Right atrium auricular region (tissue), 2 donors: Measurements from ENCODE around the gene SIGLEC1. TPM values are rescaled to one million over a fixed set of nuclear protein-coding genes. Genes with fewer than 3 reads are reported as not detected.

Experiments
- DNase-seq: peaks from one replicate; pipeline ENCODE4 v3.0.0-alpha.2; 2019; ENCODE audit warnings: low spot score
- H3K27ac ChIP-seq, 2 donors: fragments of 200-600 bp; sonication (generic); 1 replicate in 1 of 2; 2 replicates in 1 of 2; pipeline ENCODE4 v1.5.1; 2016 to 2019
- H3K27me3 ChIP-seq, 2 donors: fragments of 200-600 bp; sonication (generic); one replicate each; pipeline versions ENCODE4 v1.5.1 to v1.6.0; 2017 to 2019
- H3K36me3 ChIP-seq: fragments of 200-600 bp; sonication (generic); one replicate; pipeline ENCODE4 v1.5.1; 2016
- H3K4me1 ChIP-seq, 2 donors: fragments of 200-600 bp; sonication (generic); one replicate each; pipeline versions ENCODE4 v1.5.1 to v1.6.0; 2017 to 2019
- H3K4me3 ChIP-seq, 2 donors: fragments of 200-600 bp; sonication (generic); 1 replicate in 1 of 2; 2 replicates in 1 of 2; pipeline ENCODE4 v1.5.1; 2017 to 2019; ENCODE audit warnings: mild to moderate bottlenecking in 1 of 2, moderate library complexity in 1 of 2
- H3K9me3 ChIP-seq, 2 donors: fragments of 200-600 bp; sonication (generic); one replicate each; pipeline ENCODE4 v1.5.1; 2019
- CTCF ChIP-seq, 2 donors: fragments of 200-600 bp; sonication (generic); IDR thresholded peaks; one replicate each; pipeline ENCODE4 v1.5.1; 2019; ENCODE audit warnings: antibody characterized with exemption in 2 of 2
- total RNA-seq, 2 donors: library from RNA; depleted of rRNA; stranded (reverse); fragments of >200 nt; gene quantifications; one replicate each; pipeline ENCODE4 v1.1.0, GENCODE V29; 2016

The SIGLEC1 gene
- total RNA-seq, 2 donors from 2014 or later, result 3.2 to 3.9 TPM

GRCh38 chr20:3674447-3674846 is 38.0 kb downstream of the SIGLEC1 start:
- DNase-seq, result no peak
- peaks cover 0 to 30% of the 10 kb centered on the region in 2 donors for H3K4me1 ChIP-seq
- H3K27me3 ChIP-seq, result no peaks in the 10 kb centered on the region
- H3K36me3 ChIP-seq, result no peaks in the 10 kb centered on the region
- TF ChIP-seq CTCF (IDR thresholded peaks at IDR 0.05), result no peak
- H3K9me3 ChIP-seq, result no peaks in the 10 kb centered on the region
- H3K4me3 ChIP-seq, result no peak overlapping the region
- no peak overlapping the region for H3K27ac ChIP-seq

GRCh38 chr20:3673221-3674070 is 39.0 kb downstream of the SIGLEC1 start:
- Histone ChIP-seq H3K36me3 (no peaks in the 10 kb centered on the region), H3K4me1 (peaks cover 0 to 26% of the 10 kb centered on the region in 2 donors)
- no peak for DNase-seq

GRCh38 chr20:3672547-3673171 is 39.7 kb downstream of the SIGLEC1 start:
- Histone ChIP-seq H3K9me3 (no peaks in the 10 kb centered on the region), H3K27me3 (no peaks in the 10 kb centered on the region), H3K36me3 (no peaks in the 10 kb centered on the region), H3K27ac (no peak overlapping the region), H3K4me1 (peaks cover 0 to 18% of the 10 kb centered on the region in 2 donors), H3K4me3 (peak overlapping the region in 1 of 2 donors; percentile 17)
- no peak for TF ChIP-seq CTCF (IDR thresholded peaks at IDR 0.05)
- DNase-seq, result no peak

More at GRCh38 chr20:3673221-3674070, 39.0 kb downstream of the SIGLEC1 start:
- no peak overlapping the region for H3K27ac ChIP-seq
- TF ChIP-seq CTCF (IDR thresholded peaks at IDR 0.05), result no peak
- no peak overlapping the region for H3K4me3 ChIP-seq
- no peaks in the 10 kb centered on the region for H3K27me3 ChIP-seq
- H3K9me3 ChIP-seq, result no peaks in the 10 kb centered on the region

GRCh38 chr20:3671986-3672546 is 40.3 kb downstream of the SIGLEC1 start:
- Histone ChIP-seq H3K27ac (no peak overlapping the region), H3K36me3 (no peaks in the 10 kb centered on the region), H3K27me3 (no peaks in the 10 kb centered on the region), H3K4me1 (peaks cover 0 to 12% of the 10 kb centered on the region in 2 donors), H3K4me3 (no peak overlapping the region), H3K9me3 (no peaks in the 10 kb centered on the region)
- DNase-seq, result no peak
- no peak for TF ChIP-seq CTCF (IDR thresholded peaks at IDR 0.05)

- DNase-seq, result no peak
- no peaks in the 10 kb centered on the region for H3K27me3 ChIP-seq
- H3K4me3 ChIP-seq, result no peak overlapping the region
- H3K4me1 ChIP-seq, result peaks cover 0 to 5% of the 10 kb centered on the region in 2 donors
- no peak overlapping the region for H3K27ac ChIP-seq
- H3K36me3 ChIP-seq, result no peaks in the 10 kb centered on the region
- H3K9me3 ChIP-seq, result no peaks in the 10 kb centered on the region
- TF ChIP-seq CTCF (IDR thresholded peaks at IDR 0.05), result no peak
These were observed 41.5 kb downstream of the SIGLEC1 start for GRCh38 chr20:3670945-3671344.
